HepG2 (cell line): ENCODE results near the gene VPS18. TPM values are rescaled to one million over a fixed set of nuclear protein-coding genes. Genes with fewer than 3 reads are reported as not detected.

Experiments
- ATAC-seq: fragments of 200-7000 bp; cut with Tn5 transposase; 3 replicates; pipeline ENCODE4 v1.9.1; 2020; ENCODE audit warnings: mild to moderate bottlenecking, moderate library complexity
- BruUV-seq: library from RNA; stranded (reverse); fragments of 400-500 nt; replicated peaks from 2 replicates; lab custom pipeline; 2021; lab: Mats Ljungman, UMichigan
- CTCF ChIA-PET: fragments of 300-600 bp; formaldehyde crosslinking; extraction: SDS; loops from one replicate; lab custom pipeline; 2021; ENCODE audit warnings: low total read pairs, inconsistent platforms, low intra/inter-chr PET ratio; lab: Yijun Ruan, JAX
- POLR2A ChIA-PET: fragments of 350-600 bp; sonication (Branson Sonifier 250); formaldehyde crosslinking; loops from one replicate; lab custom pipeline; 2020; ENCODE audit warnings: antibody characterized with exemption, inconsistent platforms; lab: Yijun Ruan, JAX
- DNase-seq: peaks from one replicate; pipeline ENCODE4 v3.0.0-alpha.2; 2015; ENCODE audit warnings: low spot score
- FAIRE-seq: peaks from 3 replicates; lab custom pipeline; 2011; peaks lifted over from hg19 to GRCh38; lab: Jason Lieb, UNC
- H2AFZ ChIP-seq: one replicate; pipeline ENCODE4 v1.6.1; 2011; ENCODE audit warnings: low read length, inconsistent platforms
- H3K27ac ChIP-seq: fragments of 300-600 bp; 3 replicates; pipeline ENCODE4 v1.8.0; 2011; ENCODE audit warnings: mixed run types, mild to moderate bottlenecking, mixed read lengths, low read length, inconsistent platforms; ENCODE audit not compliant: insufficient read depth; ENCODE audit errors: extremely low read length
- H3K27me3 ChIP-seq, 2 experiments: fragments of 200-600 bp in 1 of 2; 2 replicates in 1 of 2; 3 replicates in 1 of 2; pipeline versions ENCODE4 v1.6.0 to v1.8.0; 2011; ENCODE audit warnings: low read length in 2 of 2, mild to moderate bottlenecking in 2 of 2, moderate library complexity in 2 of 2, inconsistent platforms in 1 of 2; ENCODE audit not compliant: insufficient read depth in 2 of 2, control insufficient read depth in 1 of 2
- H3K36me3 ChIP-seq, 2 experiments: fragments of 200-600 bp in 1 of 2; replicated peaks in 1 of 2; 2 replicates in 1 of 2; 3 replicates in 1 of 2; pipeline versions ENCODE4 v1.5.1 to v1.8.0; 2011; ENCODE audit warnings: low read length in 2 of 2, inconsistent platforms in 1 of 2; ENCODE audit not compliant: insufficient read depth in 2 of 2, control insufficient read depth in 1 of 2
- H3K4me1 ChIP-seq: 2 replicates; pipeline ENCODE4 v1.5.1; 2012; ENCODE audit warnings: low read length, inconsistent platforms; ENCODE audit not compliant: insufficient read depth
- H3K4me2 ChIP-seq: 2 replicates; pipeline ENCODE4 v1.6.0; 2011; ENCODE audit warnings: low read depth, low read length, inconsistent platforms
- H3K4me3 ChIP-seq, 3 experiments: fragments of 200-600 bp in 1 of 3; sonication (generic), shearing (Covaris generic) in 1 of 3; replicated peaks in 1 of 3; 2 replicates each; pipeline ENCODE4 v1.5.1; 2011 to 2016; ENCODE audit warnings: low read length in 3 of 3, inconsistent platforms in 2 of 3, low read depth in 2 of 3, mild to moderate bottlenecking in 2 of 3, control low read depth in 1 of 3, mixed read lengths in 1 of 3; ENCODE audit not compliant: insufficient read depth in 1 of 3
- H3K79me2 ChIP-seq: one replicate; pipeline ENCODE4 v1.6.1; 2011; ENCODE audit warnings: low read length, inconsistent platforms; ENCODE audit not compliant: insufficient read depth
- H3K9ac ChIP-seq: 2 replicates; pipeline ENCODE4 v1.6.0; 2011; ENCODE audit warnings: mild to moderate bottlenecking, low read depth, low read length, inconsistent platforms; ENCODE audit not compliant: insufficient read depth
- H3K9me3 ChIP-seq: 2 replicates; pipeline ENCODE4 v1.5.1; 2012; ENCODE audit warnings: mild to moderate bottlenecking, low read length
- H4K20me1 ChIP-seq: 2 replicates; pipeline ENCODE4 v1.6.0; 2011; ENCODE audit warnings: inconsistent platforms, mild to moderate bottlenecking, low read length, moderate library complexity; ENCODE audit not compliant: insufficient read depth
- DMAP1 ChIP-seq: IDR thresholded peaks from 2 replicates; pipeline ENCODE4 v1.6.1; 2016
- DPF2 ChIP-seq: sonication (generic); formaldehyde crosslinking; IDR thresholded peaks from 2 replicates; pipeline ENCODE4 v1.4.0; 2020; ENCODE audit warnings: mild to moderate bottlenecking, low read depth, missing genetic modification reagents, borderline replicate concordance
- NFYC ChIP-seq: IDR thresholded peaks from 2 replicates; pipeline ENCODE4 v1.6.1; 2016; ENCODE audit warnings: missing genetic modification reagents, missing compliant biosample characterization
- ZNF678 ChIP-seq: sonication (generic); formaldehyde crosslinking; IDR thresholded peaks from 2 replicates; pipeline ENCODE4 v1.4.0; 2020; ENCODE audit warnings: mild to moderate bottlenecking, missing genetic modification reagents
- WGBS: methylation state at CpG from one replicate; pipeline ENCODE4 v1.1.6; 2017; ENCODE audit warnings: low lambda C conversion rate; 5-methylcytosine and 5-hydroxymethylcytosine counted together
- in situ Hi-C: cut with HindIII; loops from 2 replicates; pipeline ENCODE4 v1.10.0; 2017; ENCODE audit warnings: low pct_unique_long_range_greater_than_20kb; ENCODE audit not compliant: extremely low pct_ligation_motif_present
- intact Hi-C: fragments of 100-400 bp; cut with micrococcal nuclease; formaldehyde crosslinking; loops from one replicate; pipeline ENCODE4 v1.10.0; 2022; ENCODE audit not compliant: unreplicated experiment
- polyA plus RNA-seq, 8 experiments: library from polyadenylated mRNA; depleted of rRNA in 3 of 8; stranded (reverse) in 7 of 8; unstranded in 1 of 8; fragments of >200 nt; fragmentation: Illumina TruSeq in 4 of 8; extraction: Trizol in 4 of 8; gene quantifications; 2 replicates each; pipeline versions ENCODE4 v1.2.1 to v1.2.3, GENCODE V29; 2011 to 2016; ENCODE audit warnings: low read depth in 4 of 8, missing spikeins in 1 of 8, mixed read lengths in 1 of 8; ENCODE audit not compliant: insufficient read depth in 1 of 8
- total RNA-seq, 5 experiments: library from RNA; depleted of rRNA; stranded (reverse); fragments of >200 nt; fragmentation: Illumina TruSeq; extraction: Trizol; gene quantifications; 2 replicates each; pipeline ENCODE4 v1.2.3, GENCODE V29; 2016; ENCODE audit warnings: low read depth in 1 of 5
- TF ChIP-seq, protein P1 (sequence below): sonication (generic); formaldehyde crosslinking; conservative IDR thresholded peaks from 2 replicates; pipeline ENCODE4 v1.5.0; 2020; ENCODE audit warnings: missing genetic modification reagents
- TF ChIP-seq, protein P2 (sequence below): IDR thresholded peaks from 2 replicates; pipeline ENCODE4 v1.6.1; 2012; ENCODE audit warnings: low read depth, low read length, improper control_type of control experiment

VPS18 gene
- total and polyA plus RNA-seq, 2 of the 13 experiments (the other 11 are each of a cell fraction or from before 2014, with no cell fraction given): 5.8 to 17.0 TPM

DNA sequence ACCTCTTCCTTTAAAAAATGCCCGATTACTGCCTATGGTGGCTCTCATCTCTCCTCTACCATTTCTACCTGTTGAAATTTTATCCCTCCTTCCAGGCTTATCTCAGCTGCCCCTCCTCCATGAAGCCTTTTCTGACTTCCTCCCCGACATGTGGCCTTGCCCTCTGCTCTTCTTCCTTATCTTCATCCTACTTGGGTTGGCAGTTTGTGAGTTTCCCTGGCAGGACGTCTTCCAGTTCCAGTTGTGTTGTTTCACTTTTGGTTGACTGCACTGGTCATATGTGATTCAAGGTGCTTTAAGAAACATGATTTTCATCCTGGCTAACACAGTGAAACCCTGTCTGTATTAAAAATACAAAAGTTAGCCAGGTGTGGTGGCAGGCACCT, 39.3 kb downstream of the VPS18 start (continued):
- TF ChIP-seq, protein P1, sequence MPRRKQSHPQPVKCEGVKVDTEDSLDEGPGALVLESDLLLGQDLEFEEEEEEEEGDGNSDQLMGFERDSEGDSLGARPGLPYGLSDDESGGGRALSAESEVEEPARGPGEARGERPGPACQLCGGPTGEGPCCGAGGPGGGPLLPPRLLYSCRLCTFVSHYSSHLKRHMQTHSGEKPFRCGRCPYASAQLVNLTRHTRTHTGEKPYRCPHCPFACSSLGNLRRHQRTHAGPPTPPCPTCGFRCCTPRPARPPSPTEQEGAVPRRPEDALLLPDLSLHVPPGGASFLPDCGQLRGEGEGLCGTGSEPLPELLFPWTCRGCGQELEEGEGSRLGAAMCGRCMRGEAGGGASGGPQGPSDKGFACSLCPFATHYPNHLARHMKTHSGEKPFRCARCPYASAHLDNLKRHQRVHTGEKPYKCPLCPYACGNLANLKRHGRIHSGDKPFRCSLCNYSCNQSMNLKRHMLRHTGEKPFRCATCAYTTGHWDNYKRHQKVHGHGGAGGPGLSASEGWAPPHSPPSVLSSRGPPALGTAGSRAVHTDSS: no peak
- TF ChIP-seq DPF2 (CRISPR knock-in tag) (no peak), ZNF678 (CRISPR knock-in tag) (no peak), DMAP1 (CRISPR knock-in tag) (no peak)

GRCh38 chr15:40934457-40934856, 40.2 kb downstream of the VPS18 start:
- H3K9ac ChIP-seq: no peak overlapping the region
- no peaks in the 10 kb centered on the region for H4K20me1 ChIP-seq
- H3K4me2 ChIP-seq: no peak overlapping the region
- H3K9me3 ChIP-seq: no peaks in the 10 kb centered on the region
- H3K4me3 ChIP-seq: no peak overlapping the region
- no peak overlapping the region for H2AFZ ChIP-seq
- FAIRE-seq: no peak
- peaks cover 4 to 24% of the 10 kb centered on the region in 2 experiments for H3K27me3 ChIP-seq
- TF ChIP-seq NFYC (CRISPR knock-in tag): no peak
- TF ChIP-seq, protein P2, sequence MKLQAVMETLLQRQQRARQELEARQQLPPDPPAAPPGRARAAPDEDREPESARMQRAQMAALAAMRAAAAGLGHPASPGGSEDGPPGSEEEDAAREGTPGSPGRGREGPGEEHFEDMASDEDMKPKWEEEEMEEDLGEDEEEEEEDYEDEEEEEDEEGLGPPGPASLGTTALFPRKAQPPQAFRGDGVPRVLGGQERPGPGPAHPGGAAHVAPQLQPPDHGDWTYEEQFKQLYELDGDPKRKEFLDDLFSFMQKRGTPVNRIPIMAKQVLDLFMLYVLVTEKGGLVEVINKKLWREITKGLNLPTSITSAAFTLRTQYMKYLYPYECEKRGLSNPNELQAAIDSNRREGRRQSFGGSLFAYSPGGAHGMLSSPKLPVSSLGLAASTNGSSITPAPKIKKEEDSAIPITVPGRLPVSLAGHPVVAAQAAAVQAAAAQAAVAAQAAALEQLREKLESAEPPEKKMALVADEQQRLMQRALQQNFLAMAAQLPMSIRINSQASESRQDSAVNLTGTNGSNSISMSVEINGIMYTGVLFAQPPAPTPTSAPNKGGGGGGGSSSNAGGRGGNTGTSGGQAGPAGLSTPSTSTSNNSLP: no peak
- no TSS peak for BruUV-seq
- H3K4me1 ChIP-seq: peaks cover 85% of the 10 kb centered on the region
- intact Hi-C loops (no loop called here), in situ Hi-C loops (no loop called here)
- 43% methylated on average over 3 of the region's 6 CpGs for whole genome bisulfite sequencing
- H3K27ac ChIP-seq: no peak overlapping the region
- ATAC-seq: no peak
- CTCF ChIA-PET: no interaction called here
- H3K36me3 ChIP-seq: no peaks in the 10 kb centered on the region
- POLR2A ChIA-PET: no interaction called here
- no peaks in the 10 kb centered on the region for H3K79me2 ChIP-seq
- no peak for DNase-seq
